HL-60 (cell line): ENCODE results near the gene LMF1.
"Not testable (repeated sequence)": the region's sequence is repeated elsewhere in the genome, so short reads cannot be mapped to it uniquely, and the experiment has no call there.

ENCODE experiments used
- DNase-seq, 2 experiments: peaks; one replicate each; pipeline ENCODE4 v3.0.0-alpha.2; 2010 to 2020; ENCODE audit warnings: low read depth in 1 of 2, low spot score in 1 of 2
- H3K27ac ChIP-seq: fragments of 250-450 bp; sonication (Bioruptor Pico); replicated peaks from 2 replicates; pipeline ENCODE4 v1.5.1; 2020; ENCODE audit warnings: mild to moderate bottlenecking, moderate library complexity
- H3K27me3 ChIP-seq: fragments of 250-450 bp; sonication (Bioruptor Pico); 2 replicates; pipeline ENCODE4 v1.5.1; 2021; ENCODE audit warnings: mild to moderate bottlenecking, moderate library complexity; ENCODE audit not compliant: insufficient read depth, poor library complexity, severe bottlenecking
- H3K4me3 ChIP-seq: replicated peaks from 2 replicates; pipeline ENCODE4 v1.5.1; 2011; ENCODE audit warnings: mild to moderate bottlenecking, control low read depth, low read length; ENCODE audit not compliant: insufficient read depth
- GABPA ChIP-seq: IDR thresholded peaks from 2 replicates; pipeline ENCODE4 v1.6.1; 2012; ENCODE audit warnings: low read depth
- POLR2AphosphoS5 ChIP-seq: IDR thresholded peaks from 2 replicates; pipeline ENCODE4 v1.6.1; 2012; ENCODE audit warnings: low read depth
- SPI1 ChIP-seq: IDR thresholded peaks from 2 replicates; pipeline ENCODE4 v1.6.1; 2012; ENCODE audit warnings: low read depth, mild to moderate bottlenecking, borderline replicate concordance
- TF ChIP-seq, protein P1 (sequence below): IDR thresholded peaks from one replicate; pipeline ENCODE4 v1.5.1; 2011; ENCODE audit warnings: low read length, control low read depth, inconsistent platforms; ENCODE audit not compliant: insufficient read depth
- TF ChIP-seq, protein P2 (sequence below): IDR thresholded peaks from 2 replicates; pipeline ENCODE4 v1.6.1; 2012; ENCODE audit warnings: low read depth; ENCODE audit not compliant: insufficient replicate concordance

Gene LMF1

DNA sequence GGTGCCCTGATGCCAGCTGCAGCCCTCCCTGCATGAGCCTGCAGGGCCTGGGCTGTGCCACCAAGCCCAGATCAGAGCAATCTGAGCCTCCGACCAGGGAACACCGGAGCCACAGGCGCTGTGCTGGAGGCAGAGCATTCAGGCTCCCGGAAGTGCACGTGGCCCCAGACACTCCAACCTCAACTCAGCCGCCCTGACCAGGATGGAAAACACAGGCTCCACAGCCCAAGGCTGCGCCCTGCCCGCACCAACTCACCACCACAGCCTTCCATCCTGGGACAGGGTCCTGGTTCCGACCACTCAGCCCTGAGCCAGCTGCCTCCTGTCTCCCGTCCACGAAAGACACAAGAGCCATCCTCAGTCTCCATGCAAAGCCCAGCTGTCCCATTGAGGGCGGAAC, 18.5 kb downstream of the LMF1 start:
- TF ChIP-seq, protein P1, sequence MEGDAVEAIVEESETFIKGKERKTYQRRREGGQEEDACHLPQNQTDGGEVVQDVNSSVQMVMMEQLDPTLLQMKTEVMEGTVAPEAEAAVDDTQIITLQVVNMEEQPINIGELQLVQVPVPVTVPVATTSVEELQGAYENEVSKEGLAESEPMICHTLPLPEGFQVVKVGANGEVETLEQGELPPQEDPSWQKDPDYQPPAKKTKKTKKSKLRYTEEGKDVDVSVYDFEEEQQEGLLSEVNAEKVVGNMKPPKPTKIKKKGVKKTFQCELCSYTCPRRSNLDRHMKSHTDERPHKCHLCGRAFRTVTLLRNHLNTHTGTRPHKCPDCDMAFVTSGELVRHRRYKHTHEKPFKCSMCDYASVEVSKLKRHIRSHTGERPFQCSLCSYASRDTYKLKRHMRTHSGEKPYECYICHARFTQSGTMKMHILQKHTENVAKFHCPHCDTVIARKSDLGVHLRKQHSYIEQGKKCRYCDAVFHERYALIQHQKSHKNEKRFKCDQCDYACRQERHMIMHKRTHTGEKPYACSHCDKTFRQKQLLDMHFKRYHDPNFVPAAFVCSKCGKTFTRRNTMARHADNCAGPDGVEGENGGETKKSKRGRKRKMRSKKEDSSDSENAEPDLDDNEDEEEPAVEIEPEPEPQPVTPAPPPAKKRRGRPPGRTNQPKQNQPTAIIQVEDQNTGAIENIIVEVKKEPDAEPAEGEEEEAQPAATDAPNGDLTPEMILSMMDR: no peak
- TF ChIP-seq, protein P2, sequence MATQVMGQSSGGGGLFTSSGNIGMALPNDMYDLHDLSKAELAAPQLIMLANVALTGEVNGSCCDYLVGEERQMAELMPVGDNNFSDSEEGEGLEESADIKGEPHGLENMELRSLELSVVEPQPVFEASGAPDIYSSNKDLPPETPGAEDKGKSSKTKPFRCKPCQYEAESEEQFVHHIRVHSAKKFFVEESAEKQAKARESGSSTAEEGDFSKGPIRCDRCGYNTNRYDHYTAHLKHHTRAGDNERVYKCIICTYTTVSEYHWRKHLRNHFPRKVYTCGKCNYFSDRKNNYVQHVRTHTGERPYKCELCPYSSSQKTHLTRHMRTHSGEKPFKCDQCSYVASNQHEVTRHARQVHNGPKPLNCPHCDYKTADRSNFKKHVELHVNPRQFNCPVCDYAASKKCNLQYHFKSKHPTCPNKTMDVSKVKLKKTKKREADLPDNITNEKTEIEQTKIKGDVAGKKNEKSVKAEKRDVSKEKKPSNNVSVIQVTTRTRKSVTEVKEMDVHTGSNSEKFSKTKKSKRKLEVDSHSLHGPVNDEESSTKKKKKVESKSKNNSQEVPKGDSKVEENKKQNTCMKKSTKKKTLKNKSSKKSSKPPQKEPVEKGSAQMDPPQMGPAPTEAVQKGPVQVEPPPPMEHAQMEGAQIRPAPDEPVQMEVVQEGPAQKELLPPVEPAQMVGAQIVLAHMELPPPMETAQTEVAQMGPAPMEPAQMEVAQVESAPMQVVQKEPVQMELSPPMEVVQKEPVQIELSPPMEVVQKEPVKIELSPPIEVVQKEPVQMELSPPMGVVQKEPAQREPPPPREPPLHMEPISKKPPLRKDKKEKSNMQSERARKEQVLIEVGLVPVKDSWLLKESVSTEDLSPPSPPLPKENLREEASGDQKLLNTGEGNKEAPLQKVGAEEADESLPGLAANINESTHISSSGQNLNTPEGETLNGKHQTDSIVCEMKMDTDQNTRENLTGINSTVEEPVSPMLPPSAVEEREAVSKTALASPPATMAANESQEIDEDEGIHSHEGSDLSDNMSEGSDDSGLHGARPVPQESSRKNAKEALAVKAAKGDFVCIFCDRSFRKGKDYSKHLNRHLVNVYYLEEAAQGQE: no peak
- no peak for TF ChIP-seq POLR2AphosphoS5
- TF ChIP-seq GABPA: no peak
- TF ChIP-seq SPI1: no peak
- Histone ChIP-seq H3K4me3 (no peak overlapping the region), H3K27me3 (no peaks in the 10 kb centered on the region), H3K27ac (no peak overlapping the region)
- DNase-seq: no peak

DNA sequence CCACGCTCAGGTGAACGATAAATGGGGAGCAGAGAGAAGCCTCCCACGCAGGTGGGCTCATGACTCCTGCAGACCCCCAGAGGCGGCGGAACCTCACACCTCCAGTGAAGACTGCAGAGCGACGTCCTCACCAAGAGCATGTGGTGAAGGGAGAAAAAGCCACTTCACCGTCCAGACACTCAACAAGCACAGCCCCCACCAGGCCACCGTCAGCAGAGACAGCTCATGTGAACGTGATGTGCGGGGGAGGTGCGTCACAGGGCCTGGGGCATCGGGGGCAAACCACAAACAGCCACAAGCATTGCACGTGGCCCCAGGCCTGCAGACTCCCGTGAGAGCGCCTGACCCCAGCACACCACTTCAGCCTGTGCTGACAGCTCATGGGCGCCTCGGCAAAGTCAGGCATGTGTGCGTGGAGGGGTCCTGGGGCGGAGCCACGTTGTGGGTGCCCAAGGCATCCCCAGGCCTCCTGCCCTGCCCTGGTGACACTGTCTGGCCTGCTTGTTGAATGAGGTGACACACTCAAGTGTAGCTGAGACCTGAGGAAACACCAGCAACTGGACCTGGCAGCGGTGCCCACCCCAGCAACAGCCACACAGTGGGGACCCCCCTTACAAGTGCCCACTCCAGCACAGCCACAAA, 19.0 kb downstream of the LMF1 start:
- no peaks in the 10 kb centered on the region for H3K27me3 ChIP-seq
- no peak for DNase-seq
- TF ChIP-seq, protein P2: no peak
- TF ChIP-seq SPI1 (no peak), POLR2AphosphoS5 (no peak), GABPA (no peak)
- TF ChIP-seq, protein P1: no peak
- H3K27ac ChIP-seq: no peak overlapping the region
- H3K4me3 ChIP-seq: no peak overlapping the region

DNA sequence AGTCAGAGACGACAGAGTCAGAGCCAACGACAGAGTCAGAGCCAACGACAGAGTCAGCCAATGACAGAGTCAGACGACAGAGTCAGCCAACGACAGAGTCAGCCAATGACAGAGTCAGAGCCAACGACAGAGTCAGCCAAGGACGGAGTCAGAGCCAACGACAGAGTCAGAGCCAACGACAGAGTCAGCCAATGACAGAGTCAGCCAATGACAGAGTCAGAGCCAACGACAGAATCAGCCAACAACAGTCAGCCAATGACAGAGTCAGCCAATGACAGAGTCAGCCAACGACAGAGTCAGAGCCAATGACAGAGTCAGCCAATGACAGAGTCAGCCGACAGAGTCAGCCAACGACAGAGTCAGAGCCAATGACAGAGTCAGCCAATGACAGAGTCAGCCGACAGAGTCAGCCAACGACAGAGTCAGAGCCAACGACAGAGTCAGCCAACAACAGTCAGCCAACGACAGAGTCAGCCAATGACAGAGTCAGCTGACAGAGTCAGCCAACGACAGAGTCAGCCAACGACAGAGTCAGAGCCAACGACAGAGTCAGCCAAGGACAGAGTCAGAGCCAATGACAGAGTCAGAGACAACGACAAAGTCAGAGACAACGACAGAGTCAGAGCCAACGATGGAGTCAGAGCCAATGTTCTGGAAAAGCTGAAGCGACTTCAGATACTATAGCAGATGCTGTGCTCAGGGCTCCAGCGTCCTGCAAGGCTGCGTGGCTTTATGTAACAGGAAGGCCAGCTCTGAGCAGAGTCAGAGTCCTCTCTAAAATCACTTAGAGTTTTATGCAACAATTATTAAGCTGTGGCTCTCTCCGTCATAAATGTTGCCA, 19.8 kb downstream of the LMF1 start:
- DNase-seq, H3K4me3 ChIP-seq, H3K27ac ChIP-seq, H3K27me3 ChIP-seq: not testable (repeated sequence)

DNA sequence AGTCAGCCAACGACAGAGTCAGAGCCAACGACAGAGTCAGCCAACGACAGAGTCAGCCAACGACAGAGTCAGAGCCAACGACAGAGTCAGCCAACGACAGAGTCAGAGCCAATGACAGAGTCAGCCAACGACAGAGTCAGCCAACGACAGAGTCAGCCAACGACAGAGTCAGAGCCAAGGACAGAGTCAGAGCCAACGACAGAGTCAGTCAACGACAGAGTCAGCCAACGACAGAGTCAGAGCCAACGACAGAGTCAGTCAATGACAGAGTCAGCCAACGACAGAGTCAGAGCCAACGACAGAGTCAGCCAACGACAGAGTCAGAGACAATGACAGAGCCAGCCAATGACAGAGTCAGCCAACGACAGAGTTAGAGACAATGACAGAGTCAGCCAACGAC, 22.0 kb downstream of the LMF1 start:
- H3K27me3 ChIP-seq, H3K4me3 ChIP-seq, H3K27ac ChIP-seq, DNase-seq: not testable (repeated sequence)

DNA sequence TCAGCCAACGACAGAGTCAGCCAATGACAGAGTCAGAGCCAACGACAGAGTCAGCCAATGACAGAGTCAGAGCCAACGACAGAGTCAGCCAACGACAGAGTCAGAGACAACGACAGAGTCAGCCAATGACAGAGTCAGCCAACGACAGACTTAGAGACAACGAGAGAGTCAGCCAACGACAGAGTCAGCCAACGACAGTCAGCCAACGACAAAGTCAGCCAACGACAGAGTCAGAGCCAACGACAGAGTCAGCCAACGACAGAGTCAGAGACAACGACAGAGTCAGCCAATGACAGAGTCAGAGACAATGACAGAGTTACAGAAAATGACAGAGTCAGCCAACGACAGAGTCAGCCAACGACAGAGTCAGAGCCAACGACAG, 22.9 kb downstream of the LMF1 start:
- not testable (repeated sequence) for H3K4me3 ChIP-seq, H3K27me3 ChIP-seq, DNase-seq, H3K27ac ChIP-seq
